CD8-positive, alpha-beta memory T cell (primary cell): ENCODE data around the gene KCNE4. TPM values are rescaled to one million over a fixed set of nuclear protein-coding genes. Genes with fewer than 3 reads are reported as not detected.

Source experiments
- CTCF ChIA-PET: fragments of 350-600 bp; sonication (Branson Sonifier 250); formaldehyde crosslinking; loops from one replicate; lab custom pipeline; 2021; ENCODE audit warnings: antibody characterized with exemption; lab: Charles Lee
- POLR2A ChIA-PET: fragments of 350-600 bp; sonication (Branson Sonifier 250); formaldehyde crosslinking; loops from one replicate; lab custom pipeline; 2021; ENCODE audit warnings: antibody characterized with exemption; lab: Charles Lee
- DNase-seq, 5 donors: peaks; one replicate each; pipeline versions ENCODE4 v3.0.0 to v3.0.0-alpha.2; 2020 to 2022; ENCODE audit warnings: mixed read lengths in 1 of 5
- H3K27ac ChIP-seq: one replicate; pipeline ENCODE4 v1.7.0; 2013; ENCODE audit warnings: low read depth, mild to moderate bottlenecking, low read length, moderate library complexity
- H3K27me3 ChIP-seq: 2 replicates; pipeline ENCODE4 v1.7.0; 2013; ENCODE audit warnings: low read length, mild to moderate bottlenecking; ENCODE audit not compliant: insufficient read depth, poor library complexity, severe bottlenecking
- H3K36me3 ChIP-seq: 2 replicates; pipeline ENCODE4 v1.7.0; 2013; ENCODE audit warnings: mild to moderate bottlenecking, low read length, moderate library complexity; ENCODE audit not compliant: insufficient read depth
- H3K4me1 ChIP-seq: 2 replicates; pipeline ENCODE4 v1.7.0; 2013; ENCODE audit warnings: mild to moderate bottlenecking, low read length, moderate library complexity; ENCODE audit not compliant: insufficient read depth
- H3K4me3 ChIP-seq: 2 replicates; pipeline ENCODE4 v1.7.0; 2013; ENCODE audit warnings: mild to moderate bottlenecking, low read length
- H3K9me3 ChIP-seq: 2 replicates; pipeline ENCODE4 v1.7.0; 2013; ENCODE audit warnings: mild to moderate bottlenecking, low read length
- H3K27ac Mint-ChIP-seq, 8 donors: one replicate each; pipeline ENCODE4 v1.8.0; 2020 to 2021; ENCODE audit warnings: mixed read lengths in 8 of 8, mild to moderate bottlenecking in 6 of 8, inconsistent platforms in 3 of 8, moderate library complexity in 3 of 8
- H3K27me3 Mint-ChIP-seq, 2 donors: one replicate each; pipeline ENCODE4 v1.8.0; 2020 to 2021; ENCODE audit warnings: mixed read lengths in 2 of 2, mild to moderate bottlenecking in 1 of 2, moderate library complexity in 1 of 2
- H3K36me3 Mint-ChIP-seq, 3 donors: one replicate each; pipeline ENCODE4 v1.8.0; 2020 to 2021; ENCODE audit warnings: mixed read lengths in 3 of 3, inconsistent platforms in 1 of 3, mild to moderate bottlenecking in 1 of 3
- H3K4me1 Mint-ChIP-seq, 3 donors: one replicate each; pipeline ENCODE4 v1.8.0; 2020 to 2021; ENCODE audit warnings: mixed read lengths in 3 of 3, inconsistent platforms in 1 of 3, mild to moderate bottlenecking in 1 of 3
- H3K4me3 Mint-ChIP-seq, 7 donors: one replicate each; pipeline ENCODE4 v1.8.0; 2020 to 2021; ENCODE audit warnings: mixed read lengths in 7 of 7, mild to moderate bottlenecking in 6 of 7, moderate library complexity in 4 of 7, inconsistent platforms in 2 of 7
- H3K9me3 Mint-ChIP-seq, 5 donors: one replicate each; pipeline ENCODE4 v1.8.0; 2020 to 2022; ENCODE audit warnings: mixed read lengths in 5 of 5, mild to moderate bottlenecking in 3 of 5, moderate library complexity in 2 of 5, inconsistent platforms in 1 of 5
- polyA plus RNA-seq: library from polyadenylated mRNA; unstranded; fragments of 300-500 nt; fragmentation: Illumina TruSeq; gene quantifications from one replicate; pipeline ENCODE4 v1.2.3, GENCODE V29; 2021
- total RNA-seq, 2 experiments: library from RNA; stranded (reverse); gene quantifications; one replicate each; pipeline ENCODE4 v1.2.3, GENCODE V29; 2021

KCNE4 gene
- total and polyA plus RNA-seq, 3 experiments from 2014 or later: not detected

DNA sequence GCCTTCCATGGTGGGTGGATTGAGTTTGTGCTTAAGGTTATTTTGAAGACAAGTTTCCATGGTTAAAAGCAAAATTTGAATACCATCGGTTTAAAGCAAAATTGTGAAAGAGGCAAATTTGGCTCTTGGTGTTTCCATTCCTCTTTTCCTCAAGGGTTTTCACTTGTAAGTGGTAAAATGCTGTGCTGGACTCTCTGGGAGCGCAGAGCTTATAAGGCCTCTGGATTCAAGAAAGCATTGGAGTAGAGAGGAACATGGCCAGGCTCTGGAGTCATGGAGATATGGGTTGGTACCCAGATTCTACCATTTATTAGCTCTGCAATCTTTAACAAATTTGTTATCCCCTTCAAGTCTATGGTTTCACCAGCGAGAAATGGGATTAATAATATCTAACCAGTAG is 17.5 kb downstream of the KCNE4 start:
- POLR2A ChIA-PET: no interaction called here
- Histone ChIP-seq H3K36me3 (no peaks in the 10 kb centered on the region), H3K27ac (no peak overlapping the region), H3K9me3 (no peaks in the 10 kb centered on the region), H3K27me3 (no peaks in the 10 kb centered on the region), H3K4me1 (no peaks in the 10 kb centered on the region), H3K4me3 (no peak overlapping the region)
- Mint-ChIP-seq H3K27ac (no peak overlapping the region), H3K4me3 (no peak overlapping the region), H3K27me3 (no peaks in the 10 kb centered on the region), H3K4me1 (no peaks in the 10 kb centered on the region), H3K36me3 (no peaks in the 10 kb centered on the region), H3K9me3 (peaks cover 0 to 4% (median 0%) of the 10 kb centered on the region in 5 donors)
- DNase-seq: no peak
- CTCF ChIA-PET: no interaction called here

DNA sequence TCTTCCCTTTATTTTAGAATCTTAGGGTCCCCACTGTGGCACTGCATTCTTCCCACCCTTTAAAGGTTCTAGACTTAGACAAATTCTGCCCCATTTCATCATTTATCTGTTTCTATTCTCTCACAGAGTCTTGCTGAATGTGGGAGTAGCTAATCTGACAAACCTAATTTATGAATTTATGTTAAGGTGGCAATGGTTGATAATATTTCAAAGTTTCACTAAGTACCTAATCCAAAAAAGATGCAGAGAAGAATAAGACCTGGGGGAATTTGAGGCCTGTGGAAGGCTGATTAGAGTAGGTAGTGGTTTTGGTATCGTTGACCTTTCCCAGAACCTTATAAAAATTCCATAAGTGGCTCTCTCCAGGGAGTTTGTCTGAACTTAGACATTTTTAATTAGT is 18.0 kb downstream of the KCNE4 start:
- H3K9me3 Mint-ChIP-seq: peaks cover 0 to 4% (median 0%) of the 10 kb centered on the region in 5 donors
- Histone ChIP-seq H3K27ac (no peak overlapping the region), H3K4me3 (no peak overlapping the region), H3K36me3 (no peaks in the 10 kb centered on the region), H3K9me3 (no peaks in the 10 kb centered on the region), H3K27me3 (no peaks in the 10 kb centered on the region), H3K4me1 (no peaks in the 10 kb centered on the region)
- POLR2A ChIA-PET: no interaction called here
- no peak overlapping the region for H3K27ac Mint-ChIP-seq
- CTCF ChIA-PET: no interaction called here
- no peaks in the 10 kb centered on the region for H3K4me1 Mint-ChIP-seq
- no peaks in the 10 kb centered on the region for H3K36me3 Mint-ChIP-seq
- H3K4me3 Mint-ChIP-seq: no peak overlapping the region
- no peaks in the 10 kb centered on the region for H3K27me3 Mint-ChIP-seq
- DNase-seq: no peak

DNA sequence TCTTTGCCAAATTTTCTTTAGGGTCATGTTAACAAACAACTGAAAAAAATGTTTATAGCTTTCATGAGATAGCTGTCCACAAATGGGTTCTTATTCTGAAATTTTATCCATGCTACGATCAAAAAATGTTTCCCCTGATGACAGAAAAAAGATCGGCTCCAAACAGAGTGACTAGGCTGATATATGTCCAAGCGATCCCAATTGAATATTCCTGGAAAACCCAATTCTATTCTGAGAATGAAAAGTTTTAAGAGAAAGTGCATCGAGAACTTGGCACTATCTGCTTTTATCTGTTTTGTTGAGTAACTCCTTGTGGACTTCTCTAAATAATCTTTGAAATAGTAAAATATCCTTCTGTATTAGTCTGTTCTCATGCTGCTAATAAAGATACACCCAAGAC is 19.1 kb downstream of the KCNE4 start:
- Mint-ChIP-seq H3K4me3 (no peak overlapping the region), H3K36me3 (no peaks in the 10 kb centered on the region), H3K27me3 (peaks cover 1 to 4% of the 10 kb centered on the region in 2 donors), H3K9me3 (peaks cover 0 to 4% (median 0%) of the 10 kb centered on the region in 5 donors), H3K4me1 (no peaks in the 10 kb centered on the region), H3K27ac (no peak overlapping the region)
- H3K27me3 ChIP-seq: no peaks in the 10 kb centered on the region
- ChIA-PET CTCF (no interaction called here), POLR2A (no interaction called here)
- H3K27ac ChIP-seq: no peak overlapping the region
- no peaks in the 10 kb centered on the region for H3K36me3 ChIP-seq
- no peak for DNase-seq
- H3K4me3 ChIP-seq: no peak overlapping the region
- no peaks in the 10 kb centered on the region for H3K9me3 ChIP-seq
- no peaks in the 10 kb centered on the region for H3K4me1 ChIP-seq

DNA sequence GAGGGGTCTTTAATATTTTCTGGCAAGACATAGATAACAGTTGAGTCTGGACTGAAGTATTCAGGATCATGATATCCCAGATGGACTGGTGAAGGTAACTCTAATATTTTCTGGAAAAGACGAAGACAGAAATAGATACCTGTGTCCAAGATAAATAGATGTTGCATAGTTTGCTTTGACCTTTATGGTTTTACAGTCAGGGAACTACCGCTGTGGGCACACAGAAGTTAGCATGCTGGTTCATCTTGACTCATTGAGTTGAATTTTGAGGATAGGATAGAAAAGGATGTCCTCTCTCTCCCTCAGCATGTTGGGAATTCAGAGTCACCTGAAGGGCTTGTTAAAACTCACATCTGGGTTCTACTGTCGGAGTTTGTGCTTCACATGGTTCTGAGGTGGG is 20.8 kb downstream of the KCNE4 start:
- POLR2A ChIA-PET: no interaction called here
- no peaks in the 10 kb centered on the region for H3K27me3 ChIP-seq
- no peak overlapping the region for H3K27ac ChIP-seq
- DNase-seq: no peak
- no peak overlapping the region for H3K4me3 ChIP-seq
- no peaks in the 10 kb centered on the region for H3K9me3 ChIP-seq
- Mint-ChIP-seq H3K36me3 (no peaks in the 10 kb centered on the region), H3K9me3 (peaks cover 0 to 4% (median 0%) of the 10 kb centered on the region in 5 donors), H3K27me3 (peaks cover 1 to 9% of the 10 kb centered on the region in 2 donors), H3K4me3 (no peak overlapping the region), H3K4me1 (no peaks in the 10 kb centered on the region), H3K27ac (no peak overlapping the region)
- H3K4me1 ChIP-seq: no peaks in the 10 kb centered on the region
- H3K36me3 ChIP-seq: no peaks in the 10 kb centered on the region
- CTCF ChIA-PET: no interaction called here

DNA sequence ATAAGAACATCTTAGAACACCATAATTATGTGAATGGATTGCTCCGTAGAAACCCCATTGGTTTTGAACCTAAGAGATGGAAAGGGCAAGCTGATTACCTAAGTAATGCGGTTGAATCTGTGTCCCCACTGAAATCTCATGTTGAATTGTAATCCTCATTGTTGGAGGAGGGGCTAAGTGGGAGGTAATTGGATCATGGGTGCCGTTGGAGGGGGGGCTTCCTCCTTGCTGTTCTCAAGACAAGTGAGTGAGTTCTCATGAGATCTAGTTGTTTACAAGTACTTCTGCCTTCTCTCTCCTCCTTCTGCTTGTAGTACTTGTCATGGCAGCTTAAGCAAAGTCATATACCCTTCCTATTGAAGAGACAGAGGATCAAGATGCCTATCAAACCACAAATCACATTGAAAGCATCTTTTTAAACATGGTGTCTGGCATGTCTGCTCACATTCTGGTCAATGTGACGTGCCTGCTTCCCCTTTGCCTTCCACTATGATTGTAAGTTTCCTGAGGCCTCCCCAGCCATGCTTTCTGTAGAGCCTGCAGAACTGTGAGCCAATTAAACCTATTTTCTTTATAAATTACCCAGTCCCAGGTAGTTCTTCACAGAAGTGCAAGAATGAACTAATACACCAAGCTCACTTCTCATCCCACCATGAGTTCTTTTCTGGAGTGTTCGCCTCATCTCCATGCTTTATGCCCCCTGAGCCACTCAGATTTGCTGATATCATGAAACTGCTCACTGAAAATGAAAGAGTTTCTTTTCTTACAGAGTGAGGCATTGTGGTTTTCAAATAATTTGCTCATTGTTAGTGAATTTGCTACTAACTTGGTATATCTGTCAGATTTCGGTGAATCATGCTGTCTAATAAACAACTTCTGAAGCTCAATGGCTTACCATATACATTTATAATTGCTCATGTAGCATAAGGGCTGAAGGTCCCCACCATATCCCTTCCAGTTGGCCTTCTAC is 23.6 kb downstream of the KCNE4 start:
- Mint-ChIP-seq H3K36me3 (no peaks in the 10 kb centered on the region), H3K9me3 (peaks cover 0 to 8% (median 4%) of the 10 kb centered on the region in 5 donors), H3K27me3 (peaks cover 1 to 14% of the 10 kb centered on the region in 2 donors), H3K4me1 (no peaks in the 10 kb centered on the region), H3K27ac (no peak overlapping the region), H3K4me3 (no peak overlapping the region)
- Histone ChIP-seq H3K27me3 (no peaks in the 10 kb centered on the region), H3K4me3 (no peak overlapping the region), H3K36me3 (no peaks in the 10 kb centered on the region), H3K4me1 (no peaks in the 10 kb centered on the region), H3K9me3 (no peaks in the 10 kb centered on the region), H3K27ac (no peak overlapping the region)
- no peak for DNase-seq
- ChIA-PET POLR2A (no interaction called here), CTCF (no interaction called here)

DNA sequence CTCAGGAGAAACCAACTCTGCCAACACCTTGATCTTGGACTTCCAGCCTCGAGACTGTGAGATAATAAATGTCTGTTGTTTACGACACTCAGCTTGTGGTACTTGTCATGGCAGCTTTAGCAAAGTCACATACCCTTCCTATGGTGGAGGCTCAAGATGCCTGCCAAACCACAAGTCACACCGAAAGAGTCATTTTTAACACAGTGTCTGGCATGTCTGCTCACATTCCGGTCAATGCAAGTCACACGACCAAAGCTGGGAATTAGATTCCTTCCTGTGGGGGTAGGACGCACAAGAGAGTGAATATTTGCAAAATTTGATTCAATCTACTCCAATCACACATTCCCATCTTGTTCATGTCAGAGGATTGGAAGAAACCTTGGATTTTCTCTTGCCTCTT is 24.6 kb downstream of the KCNE4 start:
- CTCF ChIA-PET: no interaction called here
- POLR2A ChIA-PET: no interaction called here
- H3K27ac ChIP-seq: no peak overlapping the region
- no peak for DNase-seq
- Mint-ChIP-seq H3K36me3 (no peaks in the 10 kb centered on the region), H3K27ac (no peak overlapping the region), H3K4me1 (no peaks in the 10 kb centered on the region), H3K4me3 (no peak overlapping the region), H3K27me3 (peaks cover 1 to 14% of the 10 kb centered on the region in 2 donors), H3K9me3 (peaks cover 0 to 8% (median 4%) of the 10 kb centered on the region in 5 donors)
- H3K4me3 ChIP-seq: no peak overlapping the region
- no peaks in the 10 kb centered on the region for H3K27me3 ChIP-seq
- H3K36me3 ChIP-seq: no peaks in the 10 kb centered on the region
- H3K4me1 ChIP-seq: no peaks in the 10 kb centered on the region
- H3K9me3 ChIP-seq: no peaks in the 10 kb centered on the region

DNA sequence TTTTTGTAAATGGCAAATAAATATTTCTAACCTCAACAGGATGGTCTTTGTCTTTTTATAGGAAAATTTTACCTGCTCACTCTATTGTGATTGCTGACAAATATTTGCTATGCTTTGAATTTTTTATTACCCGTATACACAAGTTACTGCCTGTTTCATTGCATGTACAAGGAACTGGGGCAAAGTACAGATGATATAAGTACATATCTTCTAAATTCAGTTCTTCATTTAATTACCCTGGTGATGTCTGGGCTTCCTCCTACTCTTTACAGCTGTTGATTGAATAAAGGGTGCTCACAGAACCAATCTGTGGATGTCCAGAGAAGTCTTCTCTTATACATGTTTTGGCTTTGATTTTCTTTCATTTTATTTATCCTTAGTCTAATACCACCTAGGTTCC is 26.5 kb downstream of the KCNE4 start:
- CTCF ChIA-PET: no interaction called here
- no peak overlapping the region for H3K27ac ChIP-seq

GRCh38 chr2:223079378-223079777 is 27.4 kb downstream of the KCNE4 start:
- H3K36me3 Mint-ChIP-seq: no peaks in the 10 kb centered on the region
- DNase-seq: no peak
- no peak overlapping the region for H3K4me3 Mint-ChIP-seq
- no peaks in the 10 kb centered on the region for H3K4me1 Mint-ChIP-seq
- Histone ChIP-seq H3K4me1 (no peaks in the 10 kb centered on the region), H3K27ac (no peak overlapping the region), H3K9me3 (no peaks in the 10 kb centered on the region), H3K36me3 (no peaks in the 10 kb centered on the region), H3K27me3 (no peaks in the 10 kb centered on the region), H3K4me3 (no peak overlapping the region)
- peaks cover 0 to 8% (median 4%) of the 10 kb centered on the region in 5 donors for H3K9me3 Mint-ChIP-seq
- peaks cover 1 to 14% of the 10 kb centered on the region in 2 donors for H3K27me3 Mint-ChIP-seq
- CTCF ChIA-PET: no interaction called here
- no peak overlapping the region for H3K27ac Mint-ChIP-seq
- POLR2A ChIA-PET: no interaction called here

More for the DNA sequence above, 26.5 kb downstream of the KCNE4 start:
- no peak overlapping the region for H3K27ac Mint-ChIP-seq
- H3K4me1 Mint-ChIP-seq: no peaks in the 10 kb centered on the region
- Histone ChIP-seq H3K4me3 (no peak overlapping the region), H3K27me3 (no peaks in the 10 kb centered on the region), H3K9me3 (no peaks in the 10 kb centered on the region), H3K4me1 (no peaks in the 10 kb centered on the region), H3K36me3 (no peaks in the 10 kb centered on the region)
- POLR2A ChIA-PET: no interaction called here
- H3K36me3 Mint-ChIP-seq: no peaks in the 10 kb centered on the region
- peaks cover 0 to 8% (median 4%) of the 10 kb centered on the region in 5 donors for H3K9me3 Mint-ChIP-seq
- peaks cover 1 to 14% of the 10 kb centered on the region in 2 donors for H3K27me3 Mint-ChIP-seq
- DNase-seq: no peak
- H3K4me3 Mint-ChIP-seq: no peak overlapping the region
